GM21367 (cell line): Measurements from ENCODE around the gene WASHC2A.
"Not testable (repeated sequence)": the region's sequence is repeated elsewhere in the genome, so short reads cannot be mapped to it uniquely, and the experiment has no call there.

ENCODE experiments used
- ATAC-seq: cut with Tn5 transposase; IDR thresholded peaks from one replicate; pipeline ENCODE4 v1.9.1; 2021; ENCODE audit not compliant: unreplicated experiment

Gene WASHC2A

GRCh38 chr10:50145575-50145974, 77.8 kb downstream of the WASHC2A start:
- ATAC-seq = not testable (repeated sequence)

GRCh38 chr10:50152792-50153272, 85.1 kb downstream of the WASHC2A start:
- ATAC-seq = no peak

- ATAC-seq = not testable (repeated sequence)
Measured at GRCh38 chr10:50157868-50158267, 90.1 kb downstream of the WASHC2A start.

GRCh38 chr10:50159856-50160255, 92.1 kb downstream of the WASHC2A start:
- not testable (repeated sequence) for ATAC-seq

GRCh38 chr10:50165038-50165437, 97.3 kb downstream of the WASHC2A start:
- ATAC-seq = not testable (repeated sequence)

- ATAC-seq = not testable (repeated sequence)
Measured at GRCh38 chr10:50167833-50168232, 100.1 kb downstream of the WASHC2A start.

- ATAC-seq = not testable (repeated sequence)
Measured at GRCh38 chr10:50169506-50169905, 101.8 kb downstream of the WASHC2A start.

GRCh38 chr10:50174788-50175525, 107.2 kb downstream of the WASHC2A start:
- not testable (repeated sequence) for ATAC-seq
